GM12878 (cell line): ENCODE results near the gene SNX8. TPM values are rescaled to one million over a fixed set of nuclear protein-coding genes. Genes with fewer than 3 reads are reported as not detected.
A peak's percentile ranks its signal among the peaks of the same experiment; 100 is the strongest.

Experiments
- ATAC-seq: fragments of 200-7000 bp; cut with Tn5 transposase; 3 replicates; pipeline ENCODE4 v1.9.1; 2020; ENCODE audit warnings: mild to moderate bottlenecking, moderate library complexity
- BruUV-seq: library from RNA; stranded (reverse); fragments of 400-500 nt; replicated peaks from 2 replicates; lab custom pipeline; 2021; lab: Mats Ljungman, UMichigan
- CTCF ChIA-PET: fragments of 300-600 bp; sonication (Branson Sonifier 250); formaldehyde crosslinking; extraction: SDS; loops from one replicate; lab custom pipeline; 2021; ENCODE audit warnings: inconsistent platforms; lab: Yijun Ruan, JAX
- POLR2A ChIA-PET: fragments of 350-600 bp; formaldehyde crosslinking; extraction: SDS; loops from one replicate; lab custom pipeline; 2021; ENCODE audit warnings: inconsistent platforms; lab: Charles Lee
- RAD21 ChIA-PET: fragments of 300-600 bp; sonication (Branson Sonifier 250); formaldehyde crosslinking; loops from one replicate; lab custom pipeline; 2023; ENCODE audit warnings: antibody characterized with exemption; ENCODE audit not compliant: unreplicated experiment; lab: Charles Lee
- SMC1A ChIA-PET: fragments of 300-600 bp; sonication (Branson Sonifier 250); formaldehyde crosslinking; loops from one replicate; lab custom pipeline; 2023; ENCODE audit not compliant: unreplicated experiment, uncharacterized antibody; lab: Charles Lee
- DNase-seq: peaks from one replicate; pipeline ENCODE4 v3.0.0-alpha.2; 2011; ENCODE audit warnings: low read depth, low spot score
- FAIRE-seq: peaks from 3 replicates; lab custom pipeline; 2011; peaks lifted over from hg19 to GRCh38; lab: Jason Lieb, UNC
- H2AFZ ChIP-seq: 2 replicates; pipeline ENCODE4 v1.6.0; 2011; ENCODE audit warnings: low read depth, low read length, control low read depth; ENCODE audit not compliant: control insufficient read depth
- H3K27ac ChIP-seq: 2 replicates; pipeline ENCODE4 v1.5.1; 2011; ENCODE audit warnings: control low read depth; ENCODE audit not compliant: control insufficient read depth, insufficient read depth
- H3K27me3 ChIP-seq, 2 experiments: replicated peaks in 1 of 2; 2 replicates each; pipeline versions ENCODE4 v1.6.0 to v1.6.1; 2011; ENCODE audit warnings: low read length in 1 of 2; ENCODE audit not compliant: control insufficient read depth in 2 of 2, insufficient read depth in 2 of 2
- H3K36me3 ChIP-seq, 2 experiments: 2 replicates each; pipeline ENCODE4 v1.5.1; 2011; ENCODE audit warnings: low read length in 1 of 2; ENCODE audit not compliant: control insufficient read depth in 2 of 2, insufficient read depth in 2 of 2
- H3K4me1 ChIP-seq: 2 replicates; pipeline ENCODE4 v1.6.1; 2011; ENCODE audit warnings: mild to moderate bottlenecking, low read length, moderate library complexity, mixed read lengths; ENCODE audit not compliant: control insufficient read depth, insufficient read depth
- H3K4me2 ChIP-seq: 2 replicates; pipeline ENCODE4 v1.6.0; 2011; ENCODE audit warnings: control low read depth; ENCODE audit not compliant: control insufficient read depth, insufficient read depth
- H3K4me3 ChIP-seq: fragments of 200-600 bp; sonication (generic); 2 replicates; pipeline ENCODE4 v1.5.1; 2016
- H3K79me2 ChIP-seq: 2 replicates; pipeline ENCODE4 v1.6.0; 2011; ENCODE audit warnings: low read length; ENCODE audit not compliant: control insufficient read depth, insufficient read depth
- H3K9ac ChIP-seq: 2 replicates; pipeline ENCODE4 v1.8.0; 2011; ENCODE audit warnings: low read length, control low read depth, mixed read lengths; ENCODE audit not compliant: control insufficient read depth, insufficient read depth
- H3K9me3 ChIP-seq: replicated peaks from 3 replicates; pipeline ENCODE4 v1.5.1; 2011; ENCODE audit warnings: mild to moderate bottlenecking, low read length; ENCODE audit not compliant: control insufficient read depth, insufficient read depth
- H4K20me1 ChIP-seq: 2 replicates; pipeline ENCODE4 v1.6.0; 2011; ENCODE audit not compliant: control insufficient read depth, insufficient read depth
- ELK1 ChIP-seq: IDR thresholded peaks from 2 replicates; pipeline ENCODE4 v1.6.1; 2012; ENCODE audit warnings: low read depth, low read length, improper control_type of control experiment
- ETV6 ChIP-seq, 2 experiments: fragments of 450-650 bp in 1 of 2; IDR thresholded peaks in 1 of 2; conservative IDR thresholded peaks in 1 of 2; 2 replicates each; pipeline ENCODE4 v1.6.1; 2014; ENCODE audit warnings: antibody characterized with exemption in 1 of 2, borderline replicate concordance in 1 of 2, low read depth in 1 of 2, mild to moderate bottlenecking in 1 of 2, moderate library complexity in 1 of 2
- FOS ChIP-seq: IDR thresholded peaks from 3 replicates; pipeline ENCODE4 v1.6.1; 2011; ENCODE audit warnings: borderline replicate concordance; ENCODE audit not compliant: insufficient read length; ENCODE audit errors: extremely low read depth
- KDM1A ChIP-seq: fragments of 200-600 bp; sonication (generic); IDR thresholded peaks from 2 replicates; pipeline ENCODE4 v1.6.1; 2016; ENCODE audit warnings: borderline replicate concordance
- KLF5 ChIP-seq: fragments of 450-650 bp; IDR thresholded peaks from 2 replicates; pipeline ENCODE4 v1.6.1; 2014; ENCODE audit warnings: mild to moderate bottlenecking; ENCODE audit not compliant: partially characterized antibody
- MAX ChIP-seq: IDR thresholded peaks from 2 replicates; pipeline ENCODE4 v1.6.1; 2012; ENCODE audit warnings: low read depth, low read length, improper control_type of control experiment
- MEF2B ChIP-seq: fragments of 450-650 bp; IDR thresholded peaks from 2 replicates; pipeline ENCODE4 v1.6.1; 2018; ENCODE audit warnings: mild to moderate bottlenecking, moderate library complexity; ENCODE audit not compliant: partially characterized antibody, poor library complexity, severe bottlenecking
- NBN ChIP-seq: fragments of 450-650 bp; IDR thresholded peaks from 2 replicates; pipeline ENCODE4 v1.6.1; 2016
- NFXL1 ChIP-seq: fragments of 450-650 bp; IDR thresholded peaks from 2 replicates; pipeline ENCODE4 v1.6.1; 2017; ENCODE audit warnings: antibody characterized with exemption, mild to moderate bottlenecking, borderline replicate concordance
- NFYB ChIP-seq: IDR thresholded peaks from 2 replicates; pipeline ENCODE4 v1.6.1; 2011; ENCODE audit warnings: low read depth, mild to moderate bottlenecking, low read length, improper control_type of control experiment, moderate library complexity; ENCODE audit not compliant: insufficient read depth
- RCOR1 ChIP-seq: conservative IDR thresholded peaks from 2 replicates; pipeline ENCODE4 v1.6.1; 2012; ENCODE audit warnings: low read depth, low read length, improper control_type of control experiment
- RUNX3 ChIP-seq: IDR thresholded peaks from 2 replicates; pipeline ENCODE4 v1.6.1; 2012; ENCODE audit warnings: low read length, inconsistent platforms
- SMAD5 ChIP-seq: IDR thresholded peaks from 2 replicates; pipeline ENCODE4 v1.6.1; 2016; ENCODE audit warnings: antibody characterized with exemption, low read depth
- TAF1 ChIP-seq: IDR thresholded peaks from 2 replicates; pipeline ENCODE4 v1.6.1; 2011; ENCODE audit warnings: mild to moderate bottlenecking, low read depth, low read length, borderline replicate concordance
- WRNIP1 ChIP-seq: IDR thresholded peaks from 2 replicates; pipeline ENCODE4 v1.6.1; 2011; ENCODE audit warnings: low read depth, low read length, improper control_type of control experiment, borderline replicate concordance
- YY1 ChIP-seq: IDR thresholded peaks from 2 replicates; pipeline ENCODE4 v1.6.1; 2011; ENCODE audit warnings: low read depth, mild to moderate bottlenecking, low read length
- WGBS: methylation state at CpG from one replicate; pipeline ENCODE4 v1.1.6; 2016; ENCODE audit warnings: low lambda C conversion rate; ENCODE audit not compliant: insufficient replicate concordance, insufficient coverage; ENCODE audit errors: missing lambda C conversion rate; 5-methylcytosine and 5-hydroxymethylcytosine counted together
- in situ Hi-C: fragments of 300-500 bp; cut with MboI; formaldehyde crosslinking; loops from 9 replicates; pipeline ENCODE4 v1.14.3; 2018; ENCODE audit warnings: mixed read lengths
- intact Hi-C: fragments of 100-400 bp; cut with micrococcal nuclease; formaldehyde crosslinking; loops from one replicate; pipeline ENCODE4 v1.14.2; 2022; ENCODE audit not compliant: unreplicated experiment
- polyA plus RNA-seq, 11 experiments: library from polyadenylated mRNA; depleted of rRNA in 4 of 11; unstranded in 6 of 11; stranded (reverse) in 5 of 11; fragments of >200 nt; fragmentation: Nextera tagmentation in 4 of 11; fragmentation: Illumina TruSeq in 1 of 11; extraction: Ambion mirVana in 4 of 11; extraction: Trizol in 1 of 11; gene quantifications; 1 replicate in 1 of 11; 2 replicates in 10 of 11; pipeline versions ENCODE4 v1.2.1 to v1.2.3, GENCODE V29; 2011 to 2016; ENCODE audit warnings: inconsistent platforms in 2 of 11, missing spikeins in 2 of 11, low read depth in 1 of 11
- total RNA-seq, 4 experiments: library from RNA; depleted of rRNA in 3 of 4; stranded (reverse); fragments of >200 nt in 3 of 4; fragmentation: Illumina TruSeq in 1 of 4; extraction: Trizol in 1 of 4; gene quantifications; 2 replicates each; pipeline versions ENCODE4 v1.2.1 to v1.2.3, GENCODE V29; 2013 to 2021
- TF ChIP-seq, protein P1 (sequence below): fragments of 450-650 bp; IDR thresholded peaks from 2 replicates; pipeline ENCODE4 v1.6.1; 2018; ENCODE audit warnings: mild to moderate bottlenecking, low read depth, moderate library complexity; ENCODE audit not compliant: partially characterized antibody
- TF ChIP-seq, protein P2 (sequence below): fragments of 450-650 bp; IDR thresholded peaks from 2 replicates; pipeline ENCODE4 v1.6.1; 2014; ENCODE audit warnings: mild to moderate bottlenecking

SNX8 gene
- total and polyA plus RNA-seq, 10 of the 15 experiments (the other 5 are each of a cell fraction or from before 2014, with no cell fraction given), result 6.4 to 210 (median 97.6) TPM

GRCh38 chr7:2359610-2360009 is 45.4 kb upstream of the SNX8 start:
- ChIA-PET SMC1A (no interaction called here), CTCF (interaction anchor here (0.8 to 3.4 kb wide), 3 partner anchors 11 to 781 kb away, joined by 3 to 14 read pairs (median 5); no protein-coding TSS in a partner anchor), POLR2A (no interaction called here), RAD21 (no interaction called here)
- Histone ChIP-seq H3K27ac (no peak overlapping the region), H3K4me3 (peak overlapping the region; percentile 39; the same call in 1 of the 2 replicates), H3K4me1 (peaks cover 7% of the 10 kb centered on the region), H3K4me2 (no peak overlapping the region), H3K79me2 (peaks cover 63% of the 10 kb centered on the region), H2AFZ (no peak overlapping the region), H3K27me3 (no peaks in the 10 kb centered on the region), H4K20me1 (peaks cover 3% of the 10 kb centered on the region; the same call in 1 of the 2 replicates), H3K9me3 (no peaks in the 10 kb centered on the region), H3K9ac (no peak overlapping the region), H3K36me3 (peaks cover 18 to 30% of the 10 kb centered on the region in 2 experiments)
- no peak for DNase-seq
- FAIRE-seq, result no peak
- intact Hi-C loops (no loop called here), in situ Hi-C loops (no loop called here)
- BruUV-seq, result no TSS peak
- no peak for ATAC-seq
- WGBS, result 93% methylated on average over 11 of the region's 11 CpGs
- TF ChIP-seq ETV6 (conservative IDR thresholded peaks at IDR 0.05 in 1 of 2, IDR thresholded peaks at IDR 0.05 in 1 of 2; ENCODE audit: borderline replicate concordance in 1 of 2, low read depth in 1 of 2) (no peak), NFYB (no peak), KDM1A (no peak), NBN (no peak), RCOR1 (no peak), FOS (no peak), MAX (no peak), NFXL1 (no peak), ELK1 (no peak), RUNX3 (no peak), TAF1 (no peak), YY1 (no peak), WRNIP1 (no peak), KLF5 (no peak), SMAD5 (no peak), MEF2B (no peak)
- TF ChIP-seq, protein P1, sequence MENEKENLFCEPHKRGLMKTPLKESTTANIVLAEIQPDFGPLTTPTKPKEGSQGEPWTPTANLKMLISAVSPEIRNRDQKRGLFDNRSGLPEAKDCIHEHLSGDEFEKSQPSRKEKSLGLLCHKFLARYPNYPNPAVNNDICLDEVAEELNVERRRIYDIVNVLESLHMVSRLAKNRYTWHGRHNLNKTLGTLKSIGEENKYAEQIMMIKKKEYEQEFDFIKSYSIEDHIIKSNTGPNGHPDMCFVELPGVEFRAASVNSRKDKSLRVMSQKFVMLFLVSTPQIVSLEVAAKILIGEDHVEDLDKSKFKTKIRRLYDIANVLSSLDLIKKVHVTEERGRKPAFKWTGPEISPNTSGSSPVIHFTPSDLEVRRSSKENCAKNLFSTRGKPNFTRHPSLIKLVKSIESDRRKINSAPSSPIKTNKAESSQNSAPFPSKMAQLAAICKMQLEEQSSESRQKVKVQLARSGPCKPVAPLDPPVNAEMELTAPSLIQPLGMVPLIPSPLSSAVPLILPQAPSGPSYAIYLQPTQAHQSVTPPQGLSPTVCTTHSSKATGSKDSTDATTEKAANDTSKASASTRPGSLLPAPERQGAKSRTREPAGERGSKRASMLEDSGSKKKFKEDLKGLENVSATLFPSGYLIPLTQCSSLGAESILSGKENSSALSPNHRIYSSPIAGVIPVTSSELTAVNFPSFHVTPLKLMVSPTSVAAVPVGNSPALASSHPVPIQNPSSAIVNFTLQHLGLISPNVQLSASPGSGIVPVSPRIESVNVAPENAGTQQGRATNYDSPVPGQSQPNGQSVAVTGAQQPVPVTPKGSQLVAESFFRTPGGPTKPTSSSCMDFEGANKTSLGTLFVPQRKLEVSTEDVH, result no peak
- TF ChIP-seq, protein P2, sequence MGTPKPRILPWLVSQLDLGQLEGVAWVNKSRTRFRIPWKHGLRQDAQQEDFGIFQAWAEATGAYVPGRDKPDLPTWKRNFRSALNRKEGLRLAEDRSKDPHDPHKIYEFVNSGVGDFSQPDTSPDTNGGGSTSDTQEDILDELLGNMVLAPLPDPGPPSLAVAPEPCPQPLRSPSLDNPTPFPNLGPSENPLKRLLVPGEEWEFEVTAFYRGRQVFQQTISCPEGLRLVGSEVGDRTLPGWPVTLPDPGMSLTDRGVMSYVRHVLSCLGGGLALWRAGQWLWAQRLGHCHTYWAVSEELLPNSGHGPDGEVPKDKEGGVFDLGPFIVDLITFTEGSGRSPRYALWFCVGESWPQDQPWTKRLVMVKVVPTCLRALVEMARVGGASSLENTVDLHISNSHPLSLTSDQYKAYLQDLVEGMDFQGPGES, result no peak
